ENCODE measurements around the gene ICAM2.

The ICAM2 gene

DNA sequence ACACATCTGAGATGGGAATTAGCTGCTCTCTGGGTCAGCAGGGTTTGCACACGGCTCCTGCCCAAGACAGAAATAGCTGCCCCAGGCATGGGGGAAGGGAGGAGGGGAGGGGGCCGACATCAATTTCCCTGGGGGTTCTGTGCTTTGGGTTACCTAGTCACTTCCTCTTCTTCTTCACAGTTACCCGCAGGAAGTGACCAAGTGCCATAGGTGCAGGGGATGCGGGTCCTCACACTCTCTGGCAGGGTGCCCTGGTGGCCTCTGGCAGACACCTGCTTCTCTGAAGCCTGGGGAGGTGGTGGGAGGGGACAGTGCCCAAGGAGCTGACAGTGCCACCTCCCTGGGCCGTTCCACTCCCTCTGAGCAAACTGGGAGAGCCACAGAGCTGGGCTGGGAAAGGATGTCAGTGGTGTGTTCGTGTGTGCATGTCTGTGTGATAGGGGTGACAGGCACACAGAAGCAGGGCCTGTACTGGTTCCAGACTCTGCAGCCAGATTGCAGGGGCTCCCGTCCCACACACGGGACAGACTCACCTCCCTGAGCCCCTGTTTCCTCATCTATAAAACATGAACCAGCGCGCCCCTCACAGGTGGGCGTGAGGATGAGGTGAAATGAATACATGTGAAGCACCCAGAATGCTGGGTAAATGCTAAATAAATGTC lies 65.9 kb downstream of the ICAM2 start:
- no peaks in the 10 kb centered on the region for H3K36me3 ChIP-seq (ENCODE audit: control insufficient read depth, insufficient read depth, low read length)
- no peak overlapping the region for H3K4me3 ChIP-seq (ENCODE audit: low read length)
- no peak overlapping the region for H3K9ac ChIP-seq (ENCODE audit: low read length)
- H3K4me1 ChIP-seq (ENCODE audit: control insufficient read depth, insufficient read depth, low read length) = no peaks in the 10 kb centered on the region
- no peaks in the 10 kb centered on the region for H3K27me3 ChIP-seq (ENCODE audit: control insufficient read depth, insufficient read depth, low read length)
- no peak overlapping the region for H3K27ac ChIP-seq (ENCODE audit: low read depth, low read length)
